ENCODE measurements around the gene SNX8.
A peak's percentile ranks its signal among the peaks of the same experiment; 100 is the strongest.

Gene SNX8

GRCh38 chr7:2242541-2243429, 71.5 kb downstream of the SNX8 start:
- DNase-seq = no peak

DNA sequence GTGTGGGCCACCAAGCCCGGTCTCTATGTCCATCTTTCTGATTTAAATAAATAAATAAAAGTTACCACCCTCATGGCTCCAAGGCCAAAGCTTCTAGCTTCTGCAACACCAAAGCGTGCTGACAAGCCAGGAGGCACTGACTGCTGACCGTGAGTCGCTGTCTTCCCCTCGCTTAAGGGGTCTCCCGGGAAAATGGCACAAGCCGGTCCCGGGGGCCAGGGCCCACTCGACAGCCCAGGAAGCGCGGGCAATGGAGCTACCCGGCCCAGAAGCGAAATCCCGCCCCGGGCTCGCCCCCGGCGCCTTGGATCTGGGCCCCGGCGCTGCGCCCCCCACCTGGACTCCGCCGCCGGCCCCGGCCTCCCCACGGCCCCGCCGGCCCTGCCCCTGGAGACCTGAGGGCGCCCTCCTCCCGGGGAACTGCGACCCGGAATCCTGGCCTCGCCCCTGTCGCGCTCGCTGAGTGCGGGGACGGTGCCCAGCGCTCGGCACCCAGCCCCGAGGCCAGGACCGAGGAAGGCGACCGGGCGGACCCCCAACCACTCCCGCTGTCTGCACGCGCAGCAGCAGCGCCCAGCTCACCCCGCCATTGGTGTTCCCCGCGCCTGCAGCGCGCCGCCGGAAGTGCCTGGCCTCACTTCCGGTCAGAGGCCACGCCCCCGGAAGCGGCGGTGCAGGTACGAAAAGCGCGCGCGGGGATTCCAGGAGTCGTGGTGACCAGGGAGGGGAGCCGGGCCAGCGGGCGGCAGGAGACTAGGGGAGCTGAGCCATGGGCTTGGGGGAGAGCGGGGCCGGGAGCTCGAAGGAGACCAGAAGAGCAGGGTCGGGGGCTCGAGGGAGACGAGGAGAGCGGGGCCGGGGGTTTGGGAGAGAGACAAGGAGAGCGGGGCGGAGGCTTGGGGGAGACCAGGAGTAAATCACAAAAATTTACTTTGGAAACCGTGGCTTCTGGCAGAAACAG, 72.4 kb downstream of the SNX8 start, which contains the start of the genes MRM2 and NUDT1:
Gene MRM2, minus strand, starts transcription at position 626 of the 961 bp plus-strand sequence. Its CDS starts 36 bp downstream, at position 590.
Gene NUDT1, plus strand, starts transcription at position 647 of the 961 bp plus-strand sequence. CDS start 2,349 bp downstream, outside the sequence.
- DNase-seq = peak; percentile 18 to 54 (median 24)

DNA sequence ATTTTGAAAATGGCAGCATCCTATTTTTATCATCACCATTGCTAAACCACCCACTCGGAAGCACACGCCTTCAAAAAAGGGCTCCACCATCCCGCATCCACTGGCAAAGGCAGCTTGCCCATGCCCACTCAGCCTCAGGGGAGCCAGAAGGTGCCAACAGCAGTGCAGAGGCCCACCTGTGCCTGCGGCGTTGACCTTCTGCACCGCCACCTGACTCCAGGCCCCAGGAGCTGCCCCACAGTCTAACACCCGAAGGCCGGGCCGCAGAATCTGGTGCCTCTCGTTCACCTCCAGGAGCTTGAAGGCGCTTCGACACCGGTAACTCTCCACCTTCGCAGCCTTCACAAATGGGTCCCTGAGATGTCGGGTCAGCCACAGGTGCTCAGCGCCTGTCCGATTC, 75.0 kb downstream of the SNX8 start:
- DNase-seq = no peak

GRCh38 chr7:2237109-2237602, 77.1 kb downstream of the SNX8 start:
- DNase-seq = no peak

DNA sequence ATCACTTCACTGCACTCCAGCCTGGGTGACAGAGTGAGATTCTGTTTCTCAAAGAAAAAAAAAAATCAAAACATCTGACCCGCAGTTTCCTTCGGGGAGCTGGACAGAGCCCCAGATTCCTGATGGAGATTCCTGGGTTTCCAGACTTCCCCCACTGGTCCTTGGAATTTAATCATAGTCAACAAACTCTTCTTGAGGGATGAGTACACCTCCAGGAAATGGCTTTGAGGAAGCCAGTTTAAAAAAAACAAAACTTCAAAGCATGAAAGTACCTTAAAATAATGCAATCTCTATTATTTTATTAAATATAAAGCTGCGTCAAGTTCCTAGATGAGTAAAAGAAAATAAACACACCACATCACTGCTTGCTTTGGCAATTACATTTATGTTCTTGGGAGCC, 80.3 kb downstream of the SNX8 start:
- no peak for DNase-seq

DNA sequence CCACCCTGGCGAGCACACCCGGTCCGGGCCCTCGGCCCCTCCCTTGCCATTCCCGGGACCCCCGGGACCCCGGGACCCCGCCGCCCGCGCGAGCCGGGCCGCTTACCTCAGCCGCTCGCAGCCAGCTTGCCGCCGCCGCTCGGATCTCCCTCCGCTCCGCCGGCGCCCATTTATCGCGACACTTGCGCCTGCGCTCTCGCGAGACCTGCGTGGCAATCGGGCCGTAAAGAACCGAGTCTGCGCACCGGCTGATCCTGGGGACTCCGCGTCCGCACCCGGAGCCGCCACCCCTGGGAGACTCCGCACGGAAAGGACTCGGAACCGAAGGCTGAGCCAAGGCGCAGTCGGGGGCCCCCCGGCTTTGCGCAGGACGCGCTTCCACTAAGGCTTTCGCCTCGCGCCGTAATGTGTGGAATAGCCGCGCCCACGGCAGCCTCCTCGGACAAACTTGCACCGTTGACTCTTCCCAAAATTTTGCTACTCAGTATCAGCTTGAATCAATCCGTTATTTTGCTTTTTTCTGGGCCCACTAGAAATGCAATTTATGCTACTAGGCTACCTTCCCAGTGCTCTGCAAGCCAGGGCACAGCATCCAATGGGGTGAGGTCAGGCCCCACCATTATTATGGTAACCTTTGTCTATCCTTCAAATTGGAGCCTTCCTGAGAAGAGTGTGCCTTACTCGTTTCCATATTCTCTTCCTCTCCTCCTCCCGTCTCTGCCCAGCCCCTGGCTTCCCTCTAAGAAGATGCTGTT, 81.3 kb downstream of the SNX8 start, which contains the start of gene MAD1L1:
Gene MAD1L1, minus strand, starts transcription at position 180 of the 755 bp plus-strand sequence. CDS start 2,812 bp downstream, outside the sequence.
- peak; percentile 48 to 82 (median 71) for DNase-seq

- no peak for DNase-seq
Measured at GRCh38 chr7:2231992-2232765, 82.1 kb downstream of the SNX8 start.

GRCh38 chr7:2230882-2231281, 83.4 kb downstream of the SNX8 start:
- DNase-seq = no peak

GRCh38 chr7:2230226-2230625, 84.0 kb downstream of the SNX8 start:
- DNase-seq = no peak

GRCh38 chr7:2229467-2229866, 84.8 kb downstream of the SNX8 start:
- no peak for DNase-seq

GRCh38 chr7:2228921-2229320, 85.3 kb downstream of the SNX8 start:
- no peak for DNase-seq

DNA sequence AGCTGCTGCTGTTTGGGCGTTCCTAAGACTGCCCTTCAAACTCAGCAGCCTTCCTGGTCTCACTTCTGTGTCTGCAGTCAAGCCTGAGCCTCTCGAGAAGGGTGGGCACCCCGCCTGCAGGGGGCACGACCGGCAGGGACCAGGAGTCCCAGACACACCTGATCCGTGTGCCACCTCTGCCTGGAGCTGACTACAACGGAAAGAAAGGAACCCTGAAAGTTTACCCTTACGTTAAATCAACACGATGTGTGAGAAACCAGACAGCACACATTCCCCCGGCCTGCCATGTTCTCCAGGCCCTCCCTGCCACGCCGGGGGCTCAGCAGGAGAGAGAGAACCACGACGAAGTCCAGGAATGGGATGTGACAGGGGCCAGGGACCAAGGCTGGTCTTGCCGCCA, 86.5 kb downstream of the SNX8 start:
- DNase-seq = no peak

GRCh38 chr7:2225830-2226229, 88.4 kb downstream of the SNX8 start:
- DNase-seq = no peak

- no peak for DNase-seq
Measured at GRCh38 chr7:2225336-2225735, 88.9 kb downstream of the SNX8 start.

DNA sequence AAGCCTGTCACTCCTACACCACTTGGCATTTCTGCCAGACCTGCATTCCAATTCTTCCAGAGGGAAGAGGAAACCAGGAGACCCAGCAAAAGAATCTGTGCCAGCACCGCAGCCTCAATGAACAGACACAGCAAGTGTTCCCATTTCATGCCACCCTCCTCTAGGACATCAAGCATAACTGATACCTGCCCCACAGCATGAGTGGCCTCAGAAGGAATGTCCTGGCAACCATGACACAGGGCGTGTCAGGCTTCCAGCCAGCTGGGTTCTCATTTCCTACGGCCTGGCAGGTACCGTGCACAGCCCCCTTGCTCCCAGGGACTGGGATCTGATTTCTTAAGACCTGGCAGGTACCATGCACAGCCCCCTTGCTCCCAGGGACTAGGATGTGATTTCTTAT, 89.3 kb downstream of the SNX8 start:
- DNase-seq = no peak

- DNase-seq = no peak
Measured at GRCh38 chr7:2224491-2224928, 89.7 kb downstream of the SNX8 start.

GRCh38 chr7:2223321-2223720, 90.9 kb downstream of the SNX8 start:
- no peak for DNase-seq

GRCh38 chr7:2222516-2222915, 91.7 kb downstream of the SNX8 start:
- no peak for DNase-seq

- DNase-seq = no peak
Measured at GRCh38 chr7:2220954-2221353, 93.3 kb downstream of the SNX8 start.

DNA sequence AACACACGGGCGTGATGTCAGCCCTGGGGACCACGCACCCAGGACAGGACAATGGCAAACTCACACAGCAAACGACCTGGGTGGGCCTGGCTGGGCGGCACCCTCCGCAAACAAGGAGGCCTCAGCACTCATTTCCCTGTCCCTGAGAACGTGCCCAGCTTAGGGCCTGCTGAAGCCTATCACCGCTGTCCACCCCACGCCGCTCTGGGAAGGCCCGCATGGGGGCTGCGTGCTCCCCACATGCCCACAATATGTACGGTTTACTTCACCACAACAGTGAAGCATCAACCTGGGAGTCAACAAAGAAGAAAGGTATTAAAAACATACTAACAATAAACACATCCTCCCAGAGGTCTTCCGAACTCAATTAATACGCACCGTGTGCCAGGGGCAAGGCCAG, 93.7 kb downstream of the SNX8 start:
- DNase-seq = no peak

DNA sequence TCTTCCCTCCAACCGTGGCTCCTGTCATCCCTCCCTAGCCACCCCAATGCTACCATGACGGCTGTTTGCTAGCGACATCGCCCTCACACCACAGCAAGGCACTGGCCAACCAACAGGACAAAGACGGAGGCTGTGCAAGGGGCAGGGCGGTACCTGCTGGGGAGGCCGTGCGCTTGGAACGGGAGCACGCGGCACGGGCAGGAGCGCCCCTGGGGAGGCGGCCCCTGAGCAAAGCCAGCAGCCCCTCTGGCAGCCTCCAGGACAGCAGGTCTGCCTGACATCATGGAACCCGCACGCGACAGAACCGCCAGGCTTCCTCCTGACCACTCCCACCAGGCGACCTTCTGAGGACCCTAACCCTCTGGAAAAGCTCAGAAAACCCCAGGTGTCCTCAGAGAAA, 94.2 kb downstream of the SNX8 start:
- no peak for DNase-seq
